WTC11 (cell line): ENCODE data around the gene F8. TPM values are rescaled to one million over a fixed set of nuclear protein-coding genes. Genes with fewer than 3 reads are reported as not detected.

ENCODE experiments used
- ATAC-seq: fragments of 200-7000 bp; cut with Tn5 transposase; 2 replicates; pipeline ENCODE4 v1.10.0; 2021; ENCODE audit warnings: mild to moderate bottlenecking, moderate library complexity
- CTCF ChIA-PET: fragments of 300-600 bp; sonication (Branson Sonifier 250); formaldehyde crosslinking; loops from one replicate; lab custom pipeline; 2021; ENCODE audit warnings: antibody characterized with exemption; lab: Charles Lee
- POLR2A ChIA-PET: fragments of 350-600 bp; sonication (Branson Sonifier 250); formaldehyde crosslinking; loops from one replicate; lab custom pipeline; 2021; ENCODE audit warnings: antibody characterized with exemption; lab: Charles Lee
- DNase-seq: peaks from one replicate; pipeline ENCODE4 v3.0.0; 2021; ENCODE audit warnings: low spot score
- H3K27ac Mint-ChIP-seq: 2 replicates; pipeline ENCODE4 v1.8.0; 2021; ENCODE audit warnings: mixed read lengths
- H3K27me3 Mint-ChIP-seq: 2 replicates; pipeline ENCODE4 v1.8.0; 2021; ENCODE audit warnings: low read depth, mild to moderate bottlenecking, moderate library complexity, mixed read lengths
- H3K36me3 Mint-ChIP-seq: 2 replicates; pipeline ENCODE4 v1.8.0; 2021; ENCODE audit warnings: mixed read lengths
- H3K4me1 Mint-ChIP-seq: 2 replicates; pipeline ENCODE4 v1.8.0; 2022; ENCODE audit warnings: mixed read lengths
- H3K4me3 Mint-ChIP-seq: 2 replicates; pipeline ENCODE4 v1.8.0; 2021; ENCODE audit warnings: mild to moderate bottlenecking, moderate library complexity, mixed read lengths
- H3K9me3 Mint-ChIP-seq: 2 replicates; pipeline ENCODE4 v1.8.0; 2021; ENCODE audit warnings: mixed read lengths
- AR ChIP-seq: fragments of 250-450 bp; sonication (Bioruptor Pico); IDR thresholded peaks from 2 replicates; pipeline ENCODE4 v1.9.0; 2021; ENCODE audit warnings: mild to moderate bottlenecking
- ATF2 ChIP-seq: sonication (generic); formaldehyde crosslinking; IDR thresholded peaks from 2 replicates; pipeline ENCODE4 v1.8.1; 2022; ENCODE audit warnings: low read depth, missing genetic modification reagents, borderline replicate concordance
- CBFB ChIP-seq: sonication (generic); formaldehyde crosslinking; IDR thresholded peaks from 2 replicates; pipeline ENCODE4 v1.8.1; 2022; ENCODE audit warnings: mild to moderate bottlenecking, low read depth, missing genetic modification reagents
- CREB1 ChIP-seq: sonication (generic); formaldehyde crosslinking; IDR thresholded peaks from 2 replicates; pipeline ENCODE4 v1.8.0; 2023; ENCODE audit warnings: mild to moderate bottlenecking, missing genetic modification reagents
- E2F1 ChIP-seq: sonication (generic); formaldehyde crosslinking; IDR thresholded peaks from 2 replicates; pipeline ENCODE4 v1.8.0; 2022; ENCODE audit warnings: mild to moderate bottlenecking, missing genetic modification reagents
- ELF4 ChIP-seq: sonication (generic); formaldehyde crosslinking; IDR thresholded peaks from 2 replicates; pipeline ENCODE4 v1.8.1; 2022; ENCODE audit warnings: low read depth, mild to moderate bottlenecking, moderate library complexity, missing genetic modification reagents
- FOXJ3 ChIP-seq: sonication (generic); formaldehyde crosslinking; IDR thresholded peaks from 2 replicates; pipeline ENCODE4 v1.9.0; 2021; ENCODE audit warnings: missing genetic modification reagents, mild to moderate bottlenecking, borderline replicate concordance
- FOXK1 ChIP-seq: sonication (generic); formaldehyde crosslinking; IDR thresholded peaks from 2 replicates; pipeline ENCODE4 v1.8.0; 2022; ENCODE audit warnings: mild to moderate bottlenecking, moderate library complexity, missing genetic modification reagents
- GTF2I ChIP-seq: fragments of 250-450 bp; sonication (Bioruptor Pico); conservative IDR thresholded peaks from 2 replicates; pipeline ENCODE4 v1.4.0; 2021; ENCODE audit warnings: mild to moderate bottlenecking
- IRF1 ChIP-seq: sonication (generic); formaldehyde crosslinking; IDR thresholded peaks from 2 replicates; pipeline ENCODE4 v1.8.0; 2023; ENCODE audit warnings: missing genetic modification reagents
- IRF2 ChIP-seq: sonication (generic); formaldehyde crosslinking; IDR thresholded peaks from 2 replicates; pipeline ENCODE4 v1.8.0; 2022; ENCODE audit warnings: low read depth, missing genetic modification reagents, borderline replicate concordance
- JUN ChIP-seq: sonication (generic); formaldehyde crosslinking; IDR thresholded peaks from 2 replicates; pipeline ENCODE4 v1.8.0; 2023; ENCODE audit warnings: mild to moderate bottlenecking, missing genetic modification reagents
- KAT7 ChIP-seq: sonication (generic); formaldehyde crosslinking; IDR thresholded peaks from 2 replicates; pipeline ENCODE4 v1.8.1; 2023; ENCODE audit warnings: missing genetic modification reagents, mild to moderate bottlenecking, borderline replicate concordance
- NFATC4 ChIP-seq: fragments of 250-450 bp; sonication (Bioruptor Pico); IDR thresholded peaks from 2 replicates; pipeline ENCODE4 v1.9.0; 2021; ENCODE audit warnings: mild to moderate bottlenecking
- NR3C1 ChIP-seq: sonication (generic); formaldehyde crosslinking; conservative IDR thresholded peaks from 2 replicates; pipeline ENCODE4 v1.8.1; 2023; ENCODE audit warnings: low read depth, mild to moderate bottlenecking, missing genetic modification reagents
- OVOL2 ChIP-seq: fragments of 250-450 bp; sonication (Bioruptor Pico); IDR thresholded peaks from 2 replicates; pipeline ENCODE4 v1.9.0; 2021; ENCODE audit warnings: mild to moderate bottlenecking, borderline replicate concordance
- SMAD4 ChIP-seq: sonication (generic); formaldehyde crosslinking; IDR thresholded peaks from 2 replicates; pipeline ENCODE4 v1.8.0; 2022; ENCODE audit warnings: mild to moderate bottlenecking, missing genetic modification reagents
- SP1 ChIP-seq: sonication (generic); formaldehyde crosslinking; conservative IDR thresholded peaks from 2 replicates; pipeline ENCODE4 v1.8.1; 2022; ENCODE audit warnings: missing genetic modification reagents
- ZBTB21 ChIP-seq: sonication (generic); formaldehyde crosslinking; IDR thresholded peaks from 2 replicates; pipeline ENCODE4 v1.8.1; 2023; ENCODE audit warnings: mild to moderate bottlenecking, missing genetic modification reagents, borderline replicate concordance
- ZNF121 ChIP-seq: sonication (generic); formaldehyde crosslinking; IDR thresholded peaks from 2 replicates; pipeline ENCODE4 v1.8.0; 2023; ENCODE audit warnings: missing genetic modification reagents
- ZNF138 ChIP-seq: sonication (generic); formaldehyde crosslinking; conservative IDR thresholded peaks from 2 replicates; pipeline ENCODE4 v1.8.1; 2022; ENCODE audit warnings: mild to moderate bottlenecking, moderate library complexity, missing genetic modification reagents
- ZNF232 ChIP-seq: sonication (generic); formaldehyde crosslinking; IDR thresholded peaks from 2 replicates; pipeline ENCODE4 v1.8.0; 2022; ENCODE audit warnings: mild to moderate bottlenecking, missing genetic modification reagents
- ZNF423 ChIP-seq: fragments of 250-450 bp; sonication (Bioruptor Pico); IDR thresholded peaks from 2 replicates; pipeline ENCODE4 v2.1.2; 2022; ENCODE audit warnings: mild to moderate bottlenecking, moderate library complexity
- total RNA-seq: library from RNA; stranded (reverse); gene quantifications from 3 replicates; pipeline ENCODE4 v1.2.3, GENCODE V29; 2021

The F8 gene
- total RNA-seq, 1 experiment from 2014 or later = 1.6 TPM

GRCh38 chrX:155046129-155046810 is 23.7 kb upstream of the F8 start (continued):
- TF ChIP-seq ZNF138 (CRISPR knock-in tag) (no peak), ATF2 (CRISPR knock-in tag) (no peak), FOXK1 (no peak), IRF2 (CRISPR knock-in tag) (no peak)

GRCh38 chrX:155035688-155036087 is 13.2 kb upstream of the F8 start:
- TF ChIP-seq E2F1 (CRISPR knock-in tag) (no peak), AR (CRISPR knock-in tag) (no peak), ZNF232 (CRISPR knock-in tag) (no peak), CBFB (CRISPR knock-in tag) (no peak), JUN (CRISPR knock-in tag) (no peak), NFATC4 (CRISPR knock-in tag) (no peak), ZBTB21 (CRISPR knock-in tag) (no peak), ZNF121 (CRISPR knock-in tag) (no peak), GTF2I (no peak), IRF1 (CRISPR knock-in tag) (no peak), FOXJ3 (CRISPR knock-in tag) (no peak), CREB1 (CRISPR knock-in tag) (no peak), ELF4 (CRISPR knock-in tag) (no peak), ZNF423 (CRISPR knock-in tag) (no peak), KAT7 (no peak), OVOL2 (CRISPR knock-in tag) (no peak), NR3C1 (CRISPR knock-in tag) (no peak), SP1 (CRISPR knock-in tag) (no peak), SMAD4 (CRISPR knock-in tag) (no peak), ATF2 (CRISPR knock-in tag) (no peak)
- ChIA-PET POLR2A (interaction anchor here (1.3 kb wide), 1 partner anchor 9 kb away, joined by 4 read pairs; the partner anchor contains the start of gene FUNDC2), CTCF (no interaction called here)
- ATAC-seq (no peak), DNase-seq (no peak)
- Mint-ChIP-seq H3K27ac (no peak overlapping the region), H3K9me3 (peaks cover 16% of the 10 kb centered on the region), H3K4me1 (no peaks in the 10 kb centered on the region), H3K36me3 (peaks cover 25% of the 10 kb centered on the region), H3K4me3 (no peak overlapping the region), H3K27me3 (no peaks in the 10 kb centered on the region)
